ENCODE data around the gene HDAC1. TPM values are rescaled to one million over a fixed set of nuclear protein-coding genes. Genes with fewer than 3 reads are reported as not detected.

Gene HDAC1
- total RNA-seq, 4 donors from 2014 or later = 49.5 to 60.5 (median 59.5) TPM

DNA sequence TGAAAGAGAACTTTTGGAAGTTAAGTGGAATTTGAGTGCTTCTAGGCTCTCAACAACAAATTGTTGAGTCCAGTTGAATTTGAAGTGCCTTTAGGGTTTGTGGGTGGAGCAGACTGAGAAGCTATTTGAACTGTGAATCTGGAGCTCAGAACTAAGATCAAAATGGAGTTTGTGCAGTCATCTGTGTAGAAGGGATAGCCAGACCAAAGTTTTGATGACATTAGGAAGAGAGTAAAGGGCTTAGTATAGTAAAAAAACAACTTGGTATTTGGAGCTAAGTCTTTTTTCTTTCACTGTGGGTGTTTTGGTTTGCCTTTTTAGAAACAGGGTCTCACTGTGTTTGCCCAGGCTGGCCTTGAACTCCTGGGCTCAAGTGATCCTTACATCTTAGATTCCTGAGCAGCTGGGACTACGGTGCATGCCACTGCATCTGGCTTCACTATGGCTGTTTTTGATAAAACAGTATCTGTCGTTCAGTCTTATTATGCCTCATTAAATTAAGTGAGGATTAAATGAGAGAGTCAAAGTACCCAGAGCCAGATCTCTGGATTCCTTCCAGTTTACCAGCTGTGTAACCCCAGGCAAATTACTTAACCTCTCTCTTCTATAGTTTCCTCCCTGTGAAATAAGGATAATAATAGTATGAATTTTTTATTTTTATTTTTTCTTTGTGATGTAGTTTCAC is 20.0 kb downstream of the HDAC1 start:
- Histone ChIP-seq H3K9me3 (no peaks in the 10 kb centered on the region), H3K36me3 (peaks cover 0 to 4% of the 10 kb centered on the region in 2 donors)

DNA sequence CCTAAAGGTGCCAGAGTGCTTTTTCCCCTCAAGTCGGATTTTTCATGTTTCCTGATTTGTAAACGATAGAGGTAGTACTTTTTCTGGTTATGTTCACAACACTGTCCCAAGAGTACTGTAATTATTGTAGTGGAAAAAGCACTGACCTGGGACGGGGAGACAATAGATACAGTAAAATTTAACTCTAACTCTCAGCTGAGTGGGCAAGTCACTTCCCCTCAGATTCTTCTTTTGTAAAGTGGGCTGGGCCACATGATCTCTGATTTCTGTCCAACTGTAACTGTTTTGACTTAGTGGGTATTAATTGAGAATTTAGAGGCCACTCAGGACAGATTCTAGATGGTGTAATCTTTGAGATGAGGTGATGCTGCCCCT is 25.0 kb downstream of the HDAC1 start:
- peaks cover 0 to 52% of the 10 kb centered on the region in 2 donors for H3K36me3 ChIP-seq

More for the DNA sequence above, 20.0 kb downstream of the HDAC1 start:
- Histone ChIP-seq H3K4me3 (no peak overlapping the region), H3K4me1 (peaks cover 0 to 36% (median 5%) of the 10 kb centered on the region in 3 donors), H3K27me3 (no peaks in the 10 kb centered on the region), H3K27ac (no peak overlapping the region)
- WGBS, 2 donors (ENCODE audit: low coverage in 1 of 2) = 63% methylated on average over 2 of the region's 2 CpGs; no CpG with 5 or more reads in 1 of the 2 donors
- no peak for TF ChIP-seq POLR2AphosphoS5 (IDR thresholded peaks at IDR 0.05)
- TF ChIP-seq EP300 (IDR thresholded peaks at IDR 0.05) = no peak
- no peak for TF ChIP-seq POLR2A (IDR thresholded peaks at IDR 0.05)
- no peak for TF ChIP-seq CTCF (IDR thresholded peaks at IDR 0.05)
- ATAC-seq = no peak

DNA sequence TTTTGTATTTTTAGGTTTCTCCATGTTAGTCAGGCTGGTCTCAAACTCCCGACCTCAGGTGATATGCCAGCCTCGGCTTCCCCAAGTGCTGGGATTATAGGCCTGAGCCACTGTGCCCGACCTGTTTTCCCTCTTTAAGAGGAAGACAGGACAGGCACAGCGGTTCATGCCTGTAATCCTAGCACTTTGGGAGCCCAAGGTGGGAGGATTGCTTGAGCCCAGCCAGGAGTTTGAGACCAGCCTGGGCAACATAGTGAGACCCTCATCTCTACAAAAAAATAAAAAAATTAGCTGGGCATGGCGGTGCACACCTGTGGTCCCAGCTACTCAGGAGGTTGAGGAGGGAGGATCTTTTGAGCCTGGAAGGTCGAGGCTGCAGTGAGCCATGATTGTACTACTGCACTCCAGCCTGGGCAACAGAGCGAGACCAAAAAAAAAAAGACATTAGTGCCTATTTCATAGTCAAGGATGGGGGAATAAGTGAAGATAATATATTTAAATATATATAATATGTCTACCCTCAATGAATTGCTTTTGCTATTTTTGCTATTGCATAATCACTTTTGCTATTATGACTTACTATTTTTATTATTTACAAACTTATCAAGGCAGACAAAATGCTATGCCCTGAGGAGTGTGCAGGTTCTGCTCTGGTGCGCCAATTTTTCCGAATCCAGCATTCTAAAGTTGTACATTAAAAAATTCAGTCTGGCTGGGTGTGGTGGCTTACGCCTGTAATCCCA is 26.4 kb downstream of the HDAC1 start:
- Histone ChIP-seq H3K9me3 (no peaks in the 10 kb centered on the region), H3K27me3 (no peaks in the 10 kb centered on the region), H3K4me3 (no peak overlapping the region), H3K27ac (no peak overlapping the region), H3K36me3 (peaks cover 0 to 67% of the 10 kb centered on the region in 2 donors), H3K4me1 (peaks cover 0 to 4% (median 0%) of the 10 kb centered on the region in 3 donors)
- 98 to 100% methylated on average over 5 to 7 of the region's 10 CpGs for WGBS, 2 donors (ENCODE audit: low coverage in 1 of 2)
- no peak for ATAC-seq
- TF ChIP-seq EP300 (IDR thresholded peaks at IDR 0.05) (no peak), POLR2A (IDR thresholded peaks at IDR 0.05) (no peak), POLR2AphosphoS5 (IDR thresholded peaks at IDR 0.05) (no peak), CTCF (IDR thresholded peaks at IDR 0.05) (no peak)

More for the DNA sequence above, 25.0 kb downstream of the HDAC1 start:
- Histone ChIP-seq H3K27ac (no peak overlapping the region), H3K9me3 (no peaks in the 10 kb centered on the region), H3K4me1 (peaks cover 0 to 4% (median 0%) of the 10 kb centered on the region in 3 donors), H3K27me3 (no peaks in the 10 kb centered on the region), H3K4me3 (no peak overlapping the region)
- no peak for TF ChIP-seq POLR2A (IDR thresholded peaks at IDR 0.05)
- TF ChIP-seq CTCF (IDR thresholded peaks at IDR 0.05) = no peak
- TF ChIP-seq POLR2AphosphoS5 (IDR thresholded peaks at IDR 0.05) = no peak
- no peak for TF ChIP-seq EP300 (IDR thresholded peaks at IDR 0.05)
- no peak for ATAC-seq
- 80 to 84% methylated on average over 1 to 3 of the region's 3 CpGs for WGBS, 2 donors (ENCODE audit: low coverage in 1 of 2)

GRCh38 chr1:32321712-32322291 is 29.9 kb downstream of the HDAC1 start:
- H3K4me3 ChIP-seq = no peak overlapping the region
- TF ChIP-seq POLR2AphosphoS5 (IDR thresholded peaks at IDR 0.05) (no peak), CTCF (IDR thresholded peaks at IDR 0.05) (no peak), POLR2A (IDR thresholded peaks at IDR 0.05) (no peak), EP300 (IDR thresholded peaks at IDR 0.05) (no peak)
- H3K27me3 ChIP-seq = no peaks in the 10 kb centered on the region
- no peak overlapping the region for H3K27ac ChIP-seq
- no peaks in the 10 kb centered on the region for H3K4me1 ChIP-seq
- no peaks in the 10 kb centered on the region for H3K9me3 ChIP-seq
- WGBS, 2 donors (ENCODE audit: low coverage in 1 of 2) = 50 to 67% methylated on average over 2 to 3 of the region's 5 CpGs
- peaks cover 0 to 98% of the 10 kb centered on the region in 2 donors for H3K36me3 ChIP-seq
- ATAC-seq = no peak

All from gastroesophageal sphincter (tissue), 4 donors.